ENCODE measurements around the gene PUS3. TPM values are rescaled to one million over a fixed set of nuclear protein-coding genes. Genes with fewer than 3 reads are reported as not detected.
A peak's percentile ranks its signal among the peaks of the same experiment; 100 is the strongest.

PUS3 gene
- total RNA-seq, 1 donor from 2014 or later = 17.6 TPM

DNA sequence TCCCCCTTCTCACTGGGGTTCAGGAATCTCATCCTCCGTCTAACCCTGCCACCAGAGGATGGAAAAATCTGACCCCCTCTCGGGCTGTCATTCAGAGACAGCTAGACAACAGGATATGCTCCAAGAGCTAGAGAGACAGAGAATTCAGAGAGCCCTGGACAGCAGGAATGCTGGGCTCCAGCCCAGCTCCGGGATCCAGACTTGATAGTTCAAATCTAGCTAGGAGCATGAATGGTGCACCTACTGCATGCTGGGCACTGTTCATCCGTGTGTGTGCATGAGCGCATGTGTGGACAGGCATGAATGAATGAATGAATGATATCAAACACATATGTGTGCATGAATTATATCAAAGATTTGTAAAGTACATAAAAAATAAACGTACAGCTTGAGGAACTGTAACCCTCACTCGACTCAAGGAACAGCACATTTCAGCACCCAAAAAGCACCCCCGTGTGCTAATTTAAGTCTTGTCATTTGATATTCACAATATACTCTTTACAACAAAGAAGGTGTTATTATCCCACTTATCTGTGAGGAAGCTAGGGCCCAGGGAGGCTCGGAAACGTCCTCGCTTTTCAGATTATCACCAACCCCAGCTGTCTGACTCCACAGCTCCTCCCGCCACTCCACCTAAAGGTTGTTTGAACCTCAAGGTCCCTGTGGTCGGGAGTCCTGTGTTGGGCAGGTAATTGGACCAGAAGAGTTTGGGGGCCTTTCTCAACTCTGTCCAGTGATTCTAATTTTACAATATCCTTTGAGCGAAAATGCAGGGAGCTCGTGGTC is 42.2 kb upstream of the PUS3 start:
- Histone ChIP-seq H3K27me3 (ENCODE audit: control insufficient read depth, insufficient read depth, low read length) (no peaks in the 10 kb centered on the region), H3K36me3 (ENCODE audit: control insufficient read depth, insufficient read depth, low read length) (no peaks in the 10 kb centered on the region), H3K4me3 (ENCODE audit: low read depth, low read length) (no peak overlapping the region)
- no peak for TF ChIP-seq CTCF (IDR thresholded peaks at IDR 0.05; ENCODE audit: insufficient read depth, low read length, poor library complexity, severe bottlenecking)
- DNase-seq (ENCODE audit: low read depth) = no peak

DNA sequence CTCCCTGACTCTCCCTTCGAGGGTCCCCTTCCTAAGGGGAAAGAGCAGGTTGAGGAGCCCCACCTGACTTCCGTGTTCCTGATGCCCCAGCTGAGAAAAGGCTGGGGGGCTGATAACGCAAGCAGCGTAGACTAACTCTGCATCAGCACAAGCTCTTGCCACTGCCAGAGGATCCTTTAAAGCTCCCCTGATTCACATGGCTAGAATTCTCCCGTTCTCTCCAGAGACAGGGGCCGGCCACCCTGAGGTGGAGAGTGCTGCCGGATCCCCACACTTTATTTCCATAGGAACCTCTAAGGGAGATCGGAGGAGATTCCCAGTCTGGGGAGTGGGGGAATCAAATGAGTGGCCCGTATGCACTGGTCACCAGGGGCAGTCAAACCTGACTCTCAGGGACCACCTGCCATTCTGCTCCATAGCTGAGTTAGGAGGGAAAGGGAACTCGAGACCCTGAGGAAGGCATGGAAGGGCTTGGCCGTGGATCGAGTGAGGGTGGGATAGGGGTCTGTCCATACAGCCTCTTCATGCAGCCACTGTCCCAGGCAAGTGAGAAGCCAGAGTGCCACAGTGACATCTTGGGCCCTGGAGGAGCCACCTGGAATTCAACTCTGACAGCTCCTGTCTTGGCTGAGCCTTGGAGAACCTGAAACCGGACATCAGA is 41.5 kb upstream of the PUS3 start:
- DNase-seq (ENCODE audit: low read depth) = no peak
- TF ChIP-seq CTCF (IDR thresholded peaks at IDR 0.05; ENCODE audit: insufficient read depth, low read length, poor library complexity, severe bottlenecking) = no peak
- Histone ChIP-seq H3K27me3 (ENCODE audit: control insufficient read depth, insufficient read depth, low read length) (no peaks in the 10 kb centered on the region), H3K36me3 (ENCODE audit: control insufficient read depth, insufficient read depth, low read length) (no peaks in the 10 kb centered on the region), H3K4me3 (ENCODE audit: low read depth, low read length) (no peak overlapping the region)

GRCh38 chr11:125943661-125944349 is 40.8 kb upstream of the PUS3 start:
- no peaks in the 10 kb centered on the region for H3K27me3 ChIP-seq (ENCODE audit: control insufficient read depth, insufficient read depth, low read length)
- no peak for TF ChIP-seq CTCF (IDR thresholded peaks at IDR 0.05; ENCODE audit: insufficient read depth, low read length, poor library complexity, severe bottlenecking)
- H3K36me3 ChIP-seq (ENCODE audit: control insufficient read depth, insufficient read depth, low read length) = no peaks in the 10 kb centered on the region
- DNase-seq (ENCODE audit: low read depth) = no peak
- H3K4me3 ChIP-seq (ENCODE audit: low read depth, low read length) = no peak overlapping the region

DNA sequence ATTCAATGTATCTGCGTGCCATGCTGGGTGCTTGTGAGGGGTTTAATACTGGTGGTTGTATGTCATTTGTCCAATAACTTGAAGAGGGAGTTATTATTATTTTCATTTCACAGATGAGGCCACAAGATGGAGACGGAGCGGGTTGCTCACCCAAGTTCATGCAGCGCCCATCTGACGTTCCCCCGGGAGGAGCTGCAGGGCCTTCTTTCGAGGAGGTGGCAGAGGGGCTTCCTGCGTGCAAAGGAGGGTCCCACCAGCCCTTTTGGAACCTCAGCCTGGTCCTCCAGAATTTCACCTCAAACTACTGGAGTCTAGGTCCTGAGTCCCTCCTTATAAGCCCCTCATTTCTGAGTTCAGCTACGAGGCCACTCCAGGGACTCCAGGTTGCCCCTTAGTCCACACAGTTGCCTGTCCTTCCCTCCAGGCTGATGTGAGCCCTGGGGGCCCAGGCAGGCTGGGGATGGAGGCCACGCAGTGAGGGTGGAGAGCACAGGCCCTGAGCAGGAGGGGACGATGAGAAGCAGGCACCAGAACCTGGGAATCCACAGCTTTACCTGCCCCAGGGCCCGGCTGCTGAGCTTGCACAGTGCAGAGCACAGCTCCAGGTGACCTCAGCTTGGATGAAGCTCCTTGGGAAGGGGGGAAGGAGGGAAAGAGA is 39.9 kb upstream of the PUS3 start:
- H3K36me3 ChIP-seq (ENCODE audit: control insufficient read depth, insufficient read depth, low read length) = no peaks in the 10 kb centered on the region
- TF ChIP-seq CTCF (IDR thresholded peaks at IDR 0.05; ENCODE audit: insufficient read depth, low read length, poor library complexity, severe bottlenecking) = no peak
- H3K27me3 ChIP-seq (ENCODE audit: control insufficient read depth, insufficient read depth, low read length) = no peaks in the 10 kb centered on the region
- DNase-seq (ENCODE audit: low read depth) = no peak
- no peak overlapping the region for H3K4me3 ChIP-seq (ENCODE audit: low read depth, low read length)

- peak; percentile 5 for DNase-seq (ENCODE audit: low read depth)
- Histone ChIP-seq H3K27me3 (ENCODE audit: control insufficient read depth, insufficient read depth, low read length) (no peaks in the 10 kb centered on the region), H3K36me3 (ENCODE audit: control insufficient read depth, insufficient read depth, low read length) (no peaks in the 10 kb centered on the region), H3K4me3 (ENCODE audit: low read depth, low read length) (no peak overlapping the region)
- peak; percentile 94 for TF ChIP-seq CTCF (IDR thresholded peaks at IDR 0.05; ENCODE audit: insufficient read depth, low read length, poor library complexity, severe bottlenecking)
These were observed 38.9 kb upstream of the PUS3 start for GRCh38 chr11:125941619-125942611.
